Measurements from ENCODE around the gene ALDH4A1. TPM values are rescaled to one million over a fixed set of nuclear protein-coding genes. Genes with fewer than 3 reads are reported as not detected.

ALDH4A1 gene
- total RNA-seq, 1 experiment from 2014 or later = 18.4 TPM

- H3K36me3 ChIP-seq (ENCODE audit: insufficient read depth, low read length, poor library complexity, severe bottlenecking) = no peaks in the 10 kb centered on the region
- no peak overlapping the region for H3K4me3 ChIP-seq (ENCODE audit: low read depth, low read length, poor library complexity, severe bottlenecking)
- H3K27ac ChIP-seq (ENCODE audit: low read depth, low read length, poor library complexity, severe bottlenecking) = peak overlapping the region; percentile 18
- H3K27me3 ChIP-seq (replicated peaks; ENCODE audit: insufficient read depth, low read depth, low read length, poor library complexity) = no peaks in the 10 kb centered on the region
- H3K9me3 ChIP-seq (ENCODE audit: low read depth, low read length, poor library complexity, severe bottlenecking) = no peaks in the 10 kb centered on the region
- peaks cover 72% of the 10 kb centered on the region for H3K4me1 ChIP-seq (ENCODE audit: insufficient read depth, low read length, poor library complexity, severe bottlenecking)
- no peak for DNase-seq (ENCODE audit: low spot score)
- no TSS peak for BruUV-seq (replicated peaks)
- ChIA-PET POLR2A (ENCODE audit: low non-redundant PET) (no interaction called here), CTCF (no interaction called here)
- intact Hi-C loops (cut with micrococcal nuclease; ENCODE audit: unreplicated experiment) = no loop called here
- TF ChIP-seq CTCF (conservative IDR thresholded peaks at IDR 0.05; ENCODE audit: low read depth, low read length) (no peak), EZH2 (IDR thresholded peaks at IDR 0.05; ENCODE audit: borderline replicate concordance, low read depth, low read length, poor library complexity, severe bottlenecking) (no peak)
Measured at GRCh38 chr1:18943162-18943561, 40.8 kb upstream of the ALDH4A1 start.

DNA sequence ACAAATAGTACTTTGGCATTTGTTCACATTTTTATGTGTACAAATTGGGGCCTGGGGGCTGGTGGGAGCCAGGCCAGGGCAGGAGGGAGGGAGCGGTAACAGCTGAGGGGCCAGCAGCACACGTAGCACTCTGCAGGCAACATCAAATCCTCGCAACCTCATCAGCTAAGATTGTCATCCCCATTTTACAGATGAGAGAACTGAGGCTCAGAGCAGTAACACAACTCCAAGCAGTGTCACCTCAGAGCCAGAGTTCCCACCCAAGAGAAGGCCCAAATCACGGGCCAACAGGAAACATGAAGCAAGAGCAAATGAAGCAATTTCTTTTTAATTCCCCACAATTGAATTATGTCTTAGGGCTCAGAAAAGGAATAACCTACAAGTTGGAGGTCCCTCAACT is 40.0 kb upstream of the ALDH4A1 start:
- H3K4me3 ChIP-seq (ENCODE audit: low read depth, low read length, poor library complexity, severe bottlenecking) = no peak overlapping the region
- H3K27ac ChIP-seq (ENCODE audit: low read depth, low read length, poor library complexity, severe bottlenecking) = peak overlapping the region; percentile 82
- TF ChIP-seq EZH2 (IDR thresholded peaks at IDR 0.05; ENCODE audit: borderline replicate concordance, low read depth, low read length, poor library complexity, severe bottlenecking) (no peak), CTCF (conservative IDR thresholded peaks at IDR 0.05; ENCODE audit: low read depth, low read length) (no peak)
- H3K9me3 ChIP-seq (ENCODE audit: low read depth, low read length, poor library complexity, severe bottlenecking) = no peaks in the 10 kb centered on the region
- POLR2A ChIA-PET (ENCODE audit: low non-redundant PET) = no interaction called here
- no peaks in the 10 kb centered on the region for H3K27me3 ChIP-seq (replicated peaks; ENCODE audit: insufficient read depth, low read depth, low read length, poor library complexity)
- CTCF ChIA-PET = interaction anchor here (1.0 kb wide), 1 partner anchor 13 kb away, joined by 3 read pairs; no protein-coding TSS in a partner anchor
- no TSS peak for BruUV-seq (replicated peaks)
- no peak for DNase-seq (ENCODE audit: low spot score)
- H3K4me1 ChIP-seq (ENCODE audit: insufficient read depth, low read length, poor library complexity, severe bottlenecking) = peaks cover 63% of the 10 kb centered on the region
- no peaks in the 10 kb centered on the region for H3K36me3 ChIP-seq (ENCODE audit: insufficient read depth, low read length, poor library complexity, severe bottlenecking)
- intact Hi-C loops (cut with micrococcal nuclease; ENCODE audit: unreplicated experiment) = no loop called here

DNA sequence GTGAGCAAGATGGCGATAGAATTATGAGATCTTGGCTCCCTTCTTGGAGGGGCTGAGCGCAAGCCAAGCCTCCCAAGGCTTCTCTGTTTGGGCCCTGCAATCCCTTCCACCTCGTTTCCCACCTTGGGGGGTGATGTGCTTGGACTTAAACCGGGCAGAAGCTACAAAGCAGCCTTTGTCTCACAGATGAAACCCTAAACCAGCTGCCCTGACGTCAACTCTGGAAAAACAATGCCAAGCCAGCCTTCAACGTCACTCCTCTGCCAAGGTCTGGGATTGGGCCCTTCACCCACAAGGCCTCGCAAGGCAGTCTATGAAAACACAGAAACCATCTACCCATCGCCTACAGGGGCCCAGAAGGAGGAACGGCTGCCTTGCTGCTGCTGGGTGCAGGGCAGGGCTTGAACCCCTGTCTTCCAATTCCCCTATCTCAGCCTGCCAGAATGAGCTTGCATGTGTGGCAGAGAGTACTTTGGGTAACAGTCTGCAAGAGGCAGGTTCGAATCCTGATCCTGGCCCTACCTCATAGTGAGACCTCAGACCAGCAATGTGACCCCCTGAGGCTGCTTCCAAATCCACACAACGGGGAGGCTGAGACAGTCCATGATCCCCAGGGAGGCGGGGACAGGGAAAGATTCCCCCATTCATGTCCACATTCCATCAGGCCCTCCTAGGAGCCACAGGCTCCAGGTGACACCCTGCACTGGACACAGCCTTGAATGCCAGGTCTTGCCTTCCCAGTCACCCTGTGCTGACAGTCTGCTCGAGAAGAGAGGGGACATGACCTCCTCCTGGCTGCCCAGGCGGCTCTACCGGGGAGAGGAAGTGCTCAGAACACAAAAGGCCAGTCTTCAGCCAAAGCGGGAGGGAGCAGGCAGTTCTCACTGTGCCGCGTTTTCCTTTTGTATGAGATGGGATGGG is 39.1 kb upstream of the ALDH4A1 start:
- DNase-seq (ENCODE audit: low spot score) = peak; percentile 85
- Histone ChIP-seq H3K27me3 (replicated peaks; ENCODE audit: insufficient read depth, low read depth, low read length, poor library complexity) (no peaks in the 10 kb centered on the region), H3K4me3 (ENCODE audit: low read depth, low read length, poor library complexity, severe bottlenecking) (no peak overlapping the region), H3K9me3 (ENCODE audit: low read depth, low read length, poor library complexity, severe bottlenecking) (no peaks in the 10 kb centered on the region), H3K36me3 (ENCODE audit: insufficient read depth, low read length, poor library complexity, severe bottlenecking) (no peaks in the 10 kb centered on the region), H3K4me1 (ENCODE audit: insufficient read depth, low read length, poor library complexity, severe bottlenecking) (peaks cover 56% of the 10 kb centered on the region), H3K27ac (ENCODE audit: low read depth, low read length, poor library complexity, severe bottlenecking) (peak overlapping the region; percentile 82)
- ChIA-PET CTCF (interaction anchor here (1.0 kb wide), 1 partner anchor 14 kb away, joined by 3 read pairs; no protein-coding TSS in a partner anchor), POLR2A (ENCODE audit: low non-redundant PET) (no interaction called here)
- TF ChIP-seq CTCF (conservative IDR thresholded peaks at IDR 0.05; ENCODE audit: low read depth, low read length) (no peak), EZH2 (IDR thresholded peaks at IDR 0.05; ENCODE audit: borderline replicate concordance, low read depth, low read length, poor library complexity, severe bottlenecking) (no peak)
- no TSS peak for BruUV-seq (replicated peaks)
- intact Hi-C loops (cut with micrococcal nuclease; ENCODE audit: unreplicated experiment) = no loop called here
